GM12878 (cell line): ENCODE results near the gene ULBP2.

Experiments used
- CHD4 ChIP-seq: fragments of 200-600 bp; sonication (generic); IDR thresholded peaks from 2 replicates; pipeline ENCODE4 v1.6.1; 2016; ENCODE audit warnings: mild to moderate bottlenecking
- ETV6 ChIP-seq, 2 experiments: fragments of 450-650 bp in 1 of 2; IDR thresholded peaks in 1 of 2; conservative IDR thresholded peaks in 1 of 2; 2 replicates each; pipeline ENCODE4 v1.6.1; 2014; ENCODE audit warnings: antibody characterized with exemption in 1 of 2, borderline replicate concordance in 1 of 2, low read depth in 1 of 2, mild to moderate bottlenecking in 1 of 2, moderate library complexity in 1 of 2
- MTA3 ChIP-seq: IDR thresholded peaks from 2 replicates; pipeline ENCODE4 v1.6.1; 2012; ENCODE audit warnings: low read length, inconsistent platforms, borderline replicate concordance
- NFIC ChIP-seq: IDR thresholded peaks from 2 replicates; pipeline ENCODE4 v1.6.1; 2012; ENCODE audit warnings: low read depth, mild to moderate bottlenecking, inconsistent platforms, low read length, moderate library complexity
- POLR2A ChIP-seq: IDR thresholded peaks from 2 replicates; pipeline ENCODE4 v1.6.1; 2011; ENCODE audit warnings: low read depth, mild to moderate bottlenecking, low read length
- SREBF1 ChIP-seq: IDR thresholded peaks from 2 replicates; pipeline ENCODE4 v1.6.1; 2012; ENCODE audit warnings: mild to moderate bottlenecking, low read length
- TCF12 ChIP-seq: IDR thresholded peaks from 2 replicates; pipeline ENCODE4 v1.6.1; 2011; ENCODE audit warnings: low read depth, mild to moderate bottlenecking, low read length
- ZNF24 ChIP-seq: fragments of 450-650 bp; IDR thresholded peaks from 2 replicates; pipeline ENCODE4 v1.6.1; 2017; ENCODE audit warnings: antibody characterized with exemption, mild to moderate bottlenecking
- ZZZ3 ChIP-seq: IDR thresholded peaks from 2 replicates; pipeline ENCODE4 v1.6.1; 2011; ENCODE audit warnings: low read depth; ENCODE audit not compliant: control insufficient read depth, insufficient read length
- TF ChIP-seq, protein P1 (sequence below), 3 experiments: IDR thresholded peaks in 2 of 3; conservative IDR thresholded peaks in 1 of 3; 2 replicates each; pipeline ENCODE4 v1.5.1; 2011; ENCODE audit warnings: low read depth in 3 of 3, low read length in 3 of 3, mild to moderate bottlenecking in 3 of 3, control low read depth in 2 of 3, moderate library complexity in 2 of 3, inconsistent platforms in 1 of 3, mixed read lengths in 1 of 3; ENCODE audit not compliant: control insufficient read depth in 2 of 3, insufficient read depth in 1 of 3; ENCODE audit errors: extremely low read depth in 1 of 3
- TF ChIP-seq, protein P2 (sequence below): fragments of 450-650 bp; IDR thresholded peaks from 2 replicates; pipeline ENCODE4 v1.6.1; 2018; ENCODE audit warnings: borderline replicate concordance, mild to moderate bottlenecking; ENCODE audit not compliant: partially characterized antibody
- TF ChIP-seq, protein P3 (sequence below): IDR thresholded peaks from 2 replicates; pipeline ENCODE4 v1.6.1; 2012; ENCODE audit warnings: mild to moderate bottlenecking, low read depth, low read length
- TF ChIP-seq, protein P4 (sequence below): fragments of 450-650 bp; IDR thresholded peaks from 2 replicates; pipeline ENCODE4 v1.6.1; 2016; ENCODE audit warnings: mild to moderate bottlenecking

DNA sequence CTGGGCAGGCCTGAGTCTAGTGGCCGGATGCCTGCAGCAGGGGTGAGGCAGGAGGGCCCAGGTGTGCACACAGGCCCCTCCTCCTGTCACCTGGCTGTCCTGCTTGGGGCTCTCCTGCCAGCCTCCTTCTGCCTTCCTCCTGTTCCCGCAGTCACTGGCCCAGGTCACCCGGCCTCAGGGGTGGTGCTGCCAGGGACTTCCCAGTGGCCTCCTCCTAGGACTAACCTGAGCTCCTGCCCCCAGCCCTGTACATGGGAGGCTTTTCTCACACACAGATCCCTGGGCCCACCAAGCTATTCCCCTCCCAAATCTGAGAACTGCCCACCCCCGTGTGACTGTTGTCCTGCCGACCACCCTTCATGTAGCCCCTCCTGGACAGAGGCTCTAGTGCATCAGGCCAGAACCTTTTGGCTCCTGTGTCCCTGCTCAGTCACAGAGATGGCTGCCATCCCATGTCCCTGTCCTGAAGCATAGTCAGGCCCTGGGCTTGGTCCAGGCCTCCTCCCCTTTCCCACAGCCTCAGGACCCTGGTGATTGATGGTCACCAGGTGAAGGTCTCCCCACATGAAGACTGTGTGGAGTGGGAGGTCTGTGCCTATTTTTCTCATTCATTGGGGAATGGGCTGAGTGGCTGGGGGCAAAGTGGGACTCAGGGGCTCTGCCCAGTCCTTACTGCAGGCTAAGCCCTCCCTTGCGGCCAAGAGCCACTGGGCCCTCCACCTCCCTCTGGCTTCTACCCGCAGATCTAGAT, 20.8 kb downstream of the ULBP2 start:
- TF ChIP-seq, protein P1, sequence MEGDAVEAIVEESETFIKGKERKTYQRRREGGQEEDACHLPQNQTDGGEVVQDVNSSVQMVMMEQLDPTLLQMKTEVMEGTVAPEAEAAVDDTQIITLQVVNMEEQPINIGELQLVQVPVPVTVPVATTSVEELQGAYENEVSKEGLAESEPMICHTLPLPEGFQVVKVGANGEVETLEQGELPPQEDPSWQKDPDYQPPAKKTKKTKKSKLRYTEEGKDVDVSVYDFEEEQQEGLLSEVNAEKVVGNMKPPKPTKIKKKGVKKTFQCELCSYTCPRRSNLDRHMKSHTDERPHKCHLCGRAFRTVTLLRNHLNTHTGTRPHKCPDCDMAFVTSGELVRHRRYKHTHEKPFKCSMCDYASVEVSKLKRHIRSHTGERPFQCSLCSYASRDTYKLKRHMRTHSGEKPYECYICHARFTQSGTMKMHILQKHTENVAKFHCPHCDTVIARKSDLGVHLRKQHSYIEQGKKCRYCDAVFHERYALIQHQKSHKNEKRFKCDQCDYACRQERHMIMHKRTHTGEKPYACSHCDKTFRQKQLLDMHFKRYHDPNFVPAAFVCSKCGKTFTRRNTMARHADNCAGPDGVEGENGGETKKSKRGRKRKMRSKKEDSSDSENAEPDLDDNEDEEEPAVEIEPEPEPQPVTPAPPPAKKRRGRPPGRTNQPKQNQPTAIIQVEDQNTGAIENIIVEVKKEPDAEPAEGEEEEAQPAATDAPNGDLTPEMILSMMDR (IDR thresholded peaks at IDR 0.05 in 2 of 3, conservative IDR thresholded peaks at IDR 0.05 in 1 of 3; ENCODE audit: control insufficient read depth in 2 of 3, extremely low read depth in 1 of 3, insufficient read depth in 1 of 3, low read depth in 3 of 3, low read length in 3 of 3), result no peak
- no peak for TF ChIP-seq ETV6 (conservative IDR thresholded peaks at IDR 0.05 in 1 of 2, IDR thresholded peaks at IDR 0.05 in 1 of 2; ENCODE audit: borderline replicate concordance in 1 of 2, low read depth in 1 of 2)
- TF ChIP-seq, protein P2, sequence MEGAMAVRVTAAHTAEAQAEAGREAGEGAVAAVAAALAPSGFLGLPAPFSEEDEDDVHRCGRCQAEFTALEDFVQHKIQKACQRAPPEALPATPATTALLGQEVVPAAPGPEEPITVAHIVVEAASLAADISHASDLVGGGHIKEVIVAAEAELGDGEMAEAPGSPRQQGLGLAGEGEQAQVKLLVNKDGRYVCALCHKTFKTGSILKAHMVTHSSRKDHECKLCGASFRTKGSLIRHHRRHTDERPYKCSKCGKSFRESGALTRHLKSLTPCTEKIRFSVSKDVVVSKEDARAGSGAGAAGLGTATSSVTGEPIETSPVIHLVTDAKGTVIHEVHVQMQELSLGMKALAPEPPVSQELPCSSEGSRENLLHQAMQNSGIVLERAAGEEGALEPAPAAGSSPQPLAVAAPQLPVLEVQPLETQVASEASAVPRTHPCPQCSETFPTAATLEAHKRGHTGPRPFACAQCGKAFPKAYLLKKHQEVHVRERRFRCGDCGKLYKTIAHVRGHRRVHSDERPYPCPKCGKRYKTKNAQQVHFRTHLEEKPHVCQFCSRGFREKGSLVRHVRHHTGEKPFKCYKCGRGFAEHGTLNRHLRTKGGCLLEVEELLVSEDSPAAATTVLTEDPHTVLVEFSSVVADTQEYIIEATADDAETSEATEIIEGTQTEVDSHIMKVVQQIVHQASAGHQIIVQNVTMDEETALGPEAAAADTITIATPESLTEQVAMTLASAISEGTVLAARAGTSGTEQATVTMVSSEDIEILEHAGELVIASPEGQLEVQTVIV, result no peak
- no peak for TF ChIP-seq SREBF1
- TF ChIP-seq CHD4, result no peak
- TF ChIP-seq, protein P3, sequence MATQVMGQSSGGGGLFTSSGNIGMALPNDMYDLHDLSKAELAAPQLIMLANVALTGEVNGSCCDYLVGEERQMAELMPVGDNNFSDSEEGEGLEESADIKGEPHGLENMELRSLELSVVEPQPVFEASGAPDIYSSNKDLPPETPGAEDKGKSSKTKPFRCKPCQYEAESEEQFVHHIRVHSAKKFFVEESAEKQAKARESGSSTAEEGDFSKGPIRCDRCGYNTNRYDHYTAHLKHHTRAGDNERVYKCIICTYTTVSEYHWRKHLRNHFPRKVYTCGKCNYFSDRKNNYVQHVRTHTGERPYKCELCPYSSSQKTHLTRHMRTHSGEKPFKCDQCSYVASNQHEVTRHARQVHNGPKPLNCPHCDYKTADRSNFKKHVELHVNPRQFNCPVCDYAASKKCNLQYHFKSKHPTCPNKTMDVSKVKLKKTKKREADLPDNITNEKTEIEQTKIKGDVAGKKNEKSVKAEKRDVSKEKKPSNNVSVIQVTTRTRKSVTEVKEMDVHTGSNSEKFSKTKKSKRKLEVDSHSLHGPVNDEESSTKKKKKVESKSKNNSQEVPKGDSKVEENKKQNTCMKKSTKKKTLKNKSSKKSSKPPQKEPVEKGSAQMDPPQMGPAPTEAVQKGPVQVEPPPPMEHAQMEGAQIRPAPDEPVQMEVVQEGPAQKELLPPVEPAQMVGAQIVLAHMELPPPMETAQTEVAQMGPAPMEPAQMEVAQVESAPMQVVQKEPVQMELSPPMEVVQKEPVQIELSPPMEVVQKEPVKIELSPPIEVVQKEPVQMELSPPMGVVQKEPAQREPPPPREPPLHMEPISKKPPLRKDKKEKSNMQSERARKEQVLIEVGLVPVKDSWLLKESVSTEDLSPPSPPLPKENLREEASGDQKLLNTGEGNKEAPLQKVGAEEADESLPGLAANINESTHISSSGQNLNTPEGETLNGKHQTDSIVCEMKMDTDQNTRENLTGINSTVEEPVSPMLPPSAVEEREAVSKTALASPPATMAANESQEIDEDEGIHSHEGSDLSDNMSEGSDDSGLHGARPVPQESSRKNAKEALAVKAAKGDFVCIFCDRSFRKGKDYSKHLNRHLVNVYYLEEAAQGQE, result no peak
- TF ChIP-seq ZNF24, result no peak
- TF ChIP-seq, protein P4, sequence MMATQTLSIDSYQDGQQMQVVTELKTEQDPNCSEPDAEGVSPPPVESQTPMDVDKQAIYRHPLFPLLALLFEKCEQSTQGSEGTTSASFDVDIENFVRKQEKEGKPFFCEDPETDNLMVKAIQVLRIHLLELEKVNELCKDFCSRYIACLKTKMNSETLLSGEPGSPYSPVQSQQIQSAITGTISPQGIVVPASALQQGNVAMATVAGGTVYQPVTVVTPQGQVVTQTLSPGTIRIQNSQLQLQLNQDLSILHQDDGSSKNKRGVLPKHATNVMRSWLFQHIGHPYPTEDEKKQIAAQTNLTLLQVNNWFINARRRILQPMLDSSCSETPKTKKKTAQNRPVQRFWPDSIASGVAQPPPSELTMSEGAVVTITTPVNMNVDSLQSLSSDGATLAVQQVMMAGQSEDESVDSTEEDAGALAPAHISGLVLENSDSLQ, result no peak
- TF ChIP-seq MTA3, result no peak
- TF ChIP-seq POLR2A, result no peak
- no peak for TF ChIP-seq NFIC
- TF ChIP-seq TCF12, result no peak
- no peak for TF ChIP-seq ZZZ3
